ENCODE measurements around the gene NSUN6.
A peak's percentile ranks its signal among the peaks of the same experiment; 100 is the strongest.

NSUN6 gene

DNA sequence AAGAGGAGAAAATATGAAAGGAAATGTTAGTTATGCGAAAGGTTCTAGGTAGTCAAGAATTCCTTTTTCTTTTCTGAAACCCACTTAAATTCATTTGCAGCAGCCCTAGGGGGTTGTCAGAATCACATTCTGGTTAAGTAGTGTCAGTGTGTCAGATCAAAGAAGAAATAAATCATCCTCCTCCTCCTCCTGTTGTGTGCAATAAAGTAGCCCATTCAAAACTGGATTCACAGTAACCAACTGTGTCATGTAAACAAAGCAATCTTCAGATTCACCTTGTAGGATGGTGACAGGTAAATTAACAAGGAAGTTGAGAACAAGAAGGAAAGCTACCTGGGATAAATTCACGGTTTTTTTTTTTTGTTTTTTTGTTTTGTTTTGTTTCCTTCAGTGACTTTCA, 127.5 kb downstream of the NSUN6 start:
- no peak for DNase-seq (ENCODE audit: low read depth)
- TF ChIP-seq, protein P1, sequence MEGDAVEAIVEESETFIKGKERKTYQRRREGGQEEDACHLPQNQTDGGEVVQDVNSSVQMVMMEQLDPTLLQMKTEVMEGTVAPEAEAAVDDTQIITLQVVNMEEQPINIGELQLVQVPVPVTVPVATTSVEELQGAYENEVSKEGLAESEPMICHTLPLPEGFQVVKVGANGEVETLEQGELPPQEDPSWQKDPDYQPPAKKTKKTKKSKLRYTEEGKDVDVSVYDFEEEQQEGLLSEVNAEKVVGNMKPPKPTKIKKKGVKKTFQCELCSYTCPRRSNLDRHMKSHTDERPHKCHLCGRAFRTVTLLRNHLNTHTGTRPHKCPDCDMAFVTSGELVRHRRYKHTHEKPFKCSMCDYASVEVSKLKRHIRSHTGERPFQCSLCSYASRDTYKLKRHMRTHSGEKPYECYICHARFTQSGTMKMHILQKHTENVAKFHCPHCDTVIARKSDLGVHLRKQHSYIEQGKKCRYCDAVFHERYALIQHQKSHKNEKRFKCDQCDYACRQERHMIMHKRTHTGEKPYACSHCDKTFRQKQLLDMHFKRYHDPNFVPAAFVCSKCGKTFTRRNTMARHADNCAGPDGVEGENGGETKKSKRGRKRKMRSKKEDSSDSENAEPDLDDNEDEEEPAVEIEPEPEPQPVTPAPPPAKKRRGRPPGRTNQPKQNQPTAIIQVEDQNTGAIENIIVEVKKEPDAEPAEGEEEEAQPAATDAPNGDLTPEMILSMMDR (conservative IDR thresholded peaks at IDR 0.05; ENCODE audit: control insufficient read depth, insufficient read depth, low read depth, low read length), result no peak
- no peak overlapping the region for H3K4me3 ChIP-seq (ENCODE audit: control insufficient read depth, low read depth, low read length)

DNA sequence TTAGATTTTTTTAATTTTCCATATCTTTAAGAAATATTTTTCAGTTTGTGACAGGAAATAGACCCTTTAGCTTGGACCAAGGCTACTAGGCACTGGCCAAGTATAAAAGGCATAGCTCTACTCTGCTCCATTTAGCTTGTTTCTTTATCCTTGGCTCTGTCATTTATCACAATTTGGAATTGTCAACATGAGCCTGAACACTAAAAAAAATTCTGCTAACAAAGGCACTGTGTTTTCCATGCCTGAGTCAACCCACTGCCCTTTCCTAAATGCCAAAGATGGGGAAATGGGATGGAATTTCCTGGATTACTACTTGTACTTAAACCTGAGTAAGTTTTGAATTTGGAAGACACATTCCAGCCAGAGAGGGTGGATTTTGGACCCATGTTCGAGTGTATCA, 128.4 kb downstream of the NSUN6 start:
- H3K4me3 ChIP-seq (ENCODE audit: control insufficient read depth, low read depth, low read length), result no peak overlapping the region
- TF ChIP-seq, protein P1 (conservative IDR thresholded peaks at IDR 0.05; ENCODE audit: control insufficient read depth, insufficient read depth, low read depth, low read length), result no peak
- no peak for DNase-seq (ENCODE audit: low read depth)

DNA sequence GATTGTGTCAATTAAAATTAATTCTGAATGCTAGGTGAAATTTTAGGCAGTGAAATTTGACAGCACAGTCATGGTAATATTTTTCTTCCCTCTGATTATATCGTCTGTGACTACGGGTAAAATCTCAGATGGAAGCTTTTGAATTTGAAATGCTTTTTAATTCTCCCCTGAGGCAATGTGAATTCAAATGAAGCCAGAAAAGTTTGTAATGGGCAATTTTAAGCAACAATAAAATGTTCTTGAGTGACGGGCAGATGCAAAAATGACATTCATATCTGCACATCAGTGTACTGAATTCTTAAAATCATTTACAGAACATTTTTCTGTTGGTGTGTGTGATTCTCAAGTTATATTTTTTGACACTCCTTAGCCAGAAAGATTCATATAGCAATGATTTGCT, 134.5 kb downstream of the NSUN6 start:
- TF ChIP-seq, protein P1 (conservative IDR thresholded peaks at IDR 0.05; ENCODE audit: control insufficient read depth, insufficient read depth, low read depth, low read length), result no peak
- no peak overlapping the region for H3K4me3 ChIP-seq (ENCODE audit: control insufficient read depth, low read depth, low read length)
- DNase-seq (ENCODE audit: low read depth), result no peak

DNA sequence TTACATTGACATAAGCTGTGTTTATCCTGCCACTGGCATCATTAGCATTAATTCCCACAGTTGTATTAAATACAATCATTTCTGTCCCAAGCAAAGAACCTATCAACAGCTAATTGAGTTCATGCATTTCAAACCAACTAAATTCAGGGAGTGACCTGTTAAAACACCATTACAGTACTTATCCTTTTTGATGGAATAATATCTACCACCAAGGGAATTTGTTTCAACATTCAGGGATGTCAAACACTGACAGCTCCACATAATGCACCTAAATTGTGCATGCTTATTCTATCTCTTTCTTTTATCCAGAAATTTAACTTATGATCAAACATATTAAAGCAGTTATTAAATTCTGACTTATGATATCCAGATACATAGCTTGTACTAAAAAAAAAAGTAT, 136.8 kb downstream of the NSUN6 start:
- TF ChIP-seq, protein P1 (conservative IDR thresholded peaks at IDR 0.05; ENCODE audit: control insufficient read depth, insufficient read depth, low read depth, low read length), result no peak
- no peak overlapping the region for H3K4me3 ChIP-seq (ENCODE audit: control insufficient read depth, low read depth, low read length)
- no peak for DNase-seq (ENCODE audit: low read depth)

DNA sequence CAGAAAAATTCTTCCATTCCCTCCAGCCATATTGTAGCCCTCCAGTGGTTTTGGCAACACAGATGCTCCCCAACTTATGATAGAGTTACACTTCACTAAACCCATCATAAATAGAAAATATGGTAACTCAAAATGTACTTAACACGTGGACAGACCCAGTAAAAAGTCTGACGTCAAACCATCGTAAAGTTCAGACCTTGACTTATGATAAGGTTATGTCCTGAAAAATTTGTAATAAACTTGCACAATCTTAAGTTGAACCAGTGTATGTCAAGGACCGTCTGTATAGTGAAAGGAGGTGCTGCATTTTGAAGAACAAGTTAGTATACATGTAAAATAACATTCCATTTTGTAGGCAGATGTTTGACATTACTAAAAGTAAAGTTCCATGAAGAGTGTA, 142.8 kb downstream of the NSUN6 start:
- no peak overlapping the region for H3K4me3 ChIP-seq (ENCODE audit: control insufficient read depth, low read depth, low read length)
- TF ChIP-seq, protein P1 (conservative IDR thresholded peaks at IDR 0.05; ENCODE audit: control insufficient read depth, insufficient read depth, low read depth, low read length), result no peak
- DNase-seq (ENCODE audit: low read depth), result no peak

DNA sequence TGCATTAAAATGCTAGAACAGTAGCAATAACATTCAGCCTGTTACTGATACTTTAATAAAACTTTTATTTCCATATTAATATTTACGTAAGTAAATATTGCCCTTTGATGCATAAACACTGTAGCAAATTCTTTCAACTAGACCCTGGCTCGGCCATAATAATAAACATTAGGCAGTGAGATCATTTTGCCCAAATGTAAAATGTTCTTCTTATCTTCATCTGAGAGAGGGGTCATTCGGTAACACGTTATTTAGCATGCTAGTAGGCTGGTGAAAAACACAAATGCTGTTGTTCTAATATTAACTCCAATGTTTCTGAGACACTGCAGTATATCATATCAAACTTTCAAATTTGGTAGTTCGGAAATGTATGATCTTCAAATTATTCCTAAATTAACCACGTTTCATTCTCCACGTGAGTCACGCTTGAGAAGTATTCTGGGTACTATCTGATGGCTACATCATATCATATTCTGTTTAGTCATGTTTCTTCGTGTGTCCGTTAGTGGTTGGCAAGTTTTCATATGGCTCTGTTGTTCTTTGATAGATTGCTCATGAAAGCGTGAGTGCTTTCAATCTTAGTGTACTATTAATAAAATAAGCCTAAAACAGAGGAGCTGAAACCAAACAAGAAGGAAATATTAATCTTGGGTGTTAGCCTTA, 145.8 kb downstream of the NSUN6 start:
- TF ChIP-seq, protein P1 (conservative IDR thresholded peaks at IDR 0.05; ENCODE audit: control insufficient read depth, insufficient read depth, low read depth, low read length), result no peak
- no peak overlapping the region for H3K4me3 ChIP-seq (ENCODE audit: control insufficient read depth, low read depth, low read length)
- DNase-seq (ENCODE audit: low read depth), result peak; percentile 78

DNA sequence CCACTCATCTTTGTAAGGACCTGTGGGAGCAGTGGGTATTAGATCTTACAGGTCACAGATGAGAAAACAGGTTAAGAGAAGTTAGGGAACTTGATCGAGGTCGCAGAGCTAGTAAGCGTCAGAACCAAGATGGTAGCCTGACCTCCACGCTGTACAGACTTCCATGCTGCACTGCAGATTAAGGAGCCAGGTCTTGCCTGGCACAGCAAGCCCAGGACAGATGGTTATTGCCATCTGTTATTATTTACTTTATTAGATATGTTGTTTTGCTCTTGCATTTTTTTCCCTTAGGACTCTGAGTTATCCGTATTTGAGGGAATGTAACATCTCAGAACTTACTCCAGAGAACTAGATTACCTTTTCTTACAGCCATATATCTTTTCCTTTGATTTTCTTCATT, 147.2 kb downstream of the NSUN6 start:
- H3K4me3 ChIP-seq (ENCODE audit: control insufficient read depth, low read depth, low read length), result no peak overlapping the region
- DNase-seq (ENCODE audit: low read depth), result no peak
- TF ChIP-seq, protein P1 (conservative IDR thresholded peaks at IDR 0.05; ENCODE audit: control insufficient read depth, insufficient read depth, low read depth, low read length), result no peak
